NCI-H524 (cell line): ENCODE measurements around the gene MTERF4.
A peak's percentile ranks its signal among the peaks of the same experiment; 100 is the strongest.

ENCODE experiments used
- DNase-seq, 2 experiments: peaks; one replicate each; lab custom pipeline; 2025; lab: John Stamatoyannopoulos, UW

Gene MTERF4, protein sequence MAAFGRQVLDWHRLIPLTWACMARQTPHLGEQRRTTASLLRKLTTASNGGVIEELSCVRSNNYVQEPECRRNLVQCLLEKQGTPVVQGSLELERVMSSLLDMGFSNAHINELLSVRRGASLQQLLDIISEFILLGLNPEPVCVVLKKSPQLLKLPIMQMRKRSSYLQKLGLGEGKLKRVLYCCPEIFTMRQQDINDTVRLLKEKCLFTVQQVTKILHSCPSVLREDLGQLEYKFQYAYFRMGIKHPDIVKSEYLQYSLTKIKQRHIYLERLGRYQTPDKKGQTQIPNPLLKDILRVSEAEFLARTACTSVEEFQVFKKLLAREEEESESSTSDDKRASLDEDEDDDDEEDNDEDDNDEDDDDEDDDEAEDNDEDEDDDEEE

DNA sequence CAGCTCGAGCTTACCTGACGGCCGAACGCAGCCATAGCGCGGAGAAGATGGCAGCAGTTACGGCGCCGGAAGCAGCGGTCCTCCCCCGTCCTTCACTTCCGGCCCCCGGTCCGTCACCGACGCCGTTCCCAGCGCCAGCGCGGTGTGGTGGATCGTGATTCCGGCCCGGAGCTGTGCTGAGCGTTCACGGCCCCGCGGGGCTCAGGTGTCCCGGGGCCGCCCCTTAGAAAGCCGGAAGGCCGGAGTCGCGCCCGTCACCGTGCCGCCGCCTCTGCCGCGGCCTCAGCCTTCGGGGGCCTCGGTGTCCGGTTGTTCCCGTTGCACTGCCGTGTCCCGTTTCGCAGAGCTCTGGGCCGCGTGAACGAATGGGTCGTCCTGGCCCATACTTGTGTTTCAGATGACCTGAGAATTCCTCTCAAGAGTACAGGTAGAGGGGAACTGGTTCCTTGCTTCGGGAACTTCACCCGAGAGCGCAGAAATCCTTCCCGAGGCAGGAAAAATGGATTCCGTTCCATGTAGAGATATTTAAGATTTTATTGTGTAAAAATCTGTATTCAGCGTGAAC, at the start of gene MTERF4:
MTERF4 (minus strand) TSS at position 49 of the 565 bp plus-strand sequence; CDS start at position 35, 14 bp downstream.
- peak; percentile 84 for DNase-seq

DNA sequence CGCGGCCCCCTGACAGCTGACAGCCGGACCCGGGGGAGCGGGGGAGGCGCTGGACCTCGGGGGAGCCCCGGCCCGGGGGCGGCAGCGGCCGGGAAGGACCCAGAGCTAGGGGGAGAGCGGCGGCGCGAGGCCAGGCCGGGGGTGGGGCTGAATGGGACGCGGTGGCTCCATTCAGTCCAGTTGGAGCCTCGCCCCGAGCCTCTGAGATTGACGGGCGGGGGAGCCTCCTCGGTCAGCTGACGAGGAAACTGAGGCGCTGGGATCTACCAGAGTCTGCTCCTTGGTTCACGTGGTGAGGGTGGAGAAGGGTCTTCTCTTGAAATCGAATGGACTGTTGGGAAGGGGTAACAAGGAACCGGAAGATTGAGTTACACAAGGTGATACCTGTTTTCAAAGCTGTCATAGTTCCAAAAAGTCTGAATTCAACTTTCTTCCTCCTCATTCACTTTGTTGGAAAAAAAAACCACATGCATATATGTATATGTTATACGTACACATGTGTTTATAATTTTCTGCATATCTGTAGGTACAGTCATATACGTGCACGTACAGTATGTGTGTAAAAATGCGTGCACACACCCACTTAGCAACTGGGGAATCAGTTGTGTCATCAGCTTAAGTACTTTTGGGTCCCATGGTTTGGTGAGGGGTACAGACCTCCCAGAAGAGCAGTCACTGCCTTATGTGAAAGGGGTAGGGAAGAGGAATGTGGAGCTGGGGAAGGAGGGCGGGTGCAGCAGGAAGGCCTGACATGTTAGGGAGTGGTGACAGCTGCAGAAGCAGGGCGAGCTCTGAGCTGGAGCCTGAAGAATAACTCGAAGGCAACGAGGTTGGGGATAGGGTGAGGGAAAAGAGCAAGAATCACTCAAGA, 48.8 kb upstream of the MTERF4 start:
- no peak for DNase-seq

DNA sequence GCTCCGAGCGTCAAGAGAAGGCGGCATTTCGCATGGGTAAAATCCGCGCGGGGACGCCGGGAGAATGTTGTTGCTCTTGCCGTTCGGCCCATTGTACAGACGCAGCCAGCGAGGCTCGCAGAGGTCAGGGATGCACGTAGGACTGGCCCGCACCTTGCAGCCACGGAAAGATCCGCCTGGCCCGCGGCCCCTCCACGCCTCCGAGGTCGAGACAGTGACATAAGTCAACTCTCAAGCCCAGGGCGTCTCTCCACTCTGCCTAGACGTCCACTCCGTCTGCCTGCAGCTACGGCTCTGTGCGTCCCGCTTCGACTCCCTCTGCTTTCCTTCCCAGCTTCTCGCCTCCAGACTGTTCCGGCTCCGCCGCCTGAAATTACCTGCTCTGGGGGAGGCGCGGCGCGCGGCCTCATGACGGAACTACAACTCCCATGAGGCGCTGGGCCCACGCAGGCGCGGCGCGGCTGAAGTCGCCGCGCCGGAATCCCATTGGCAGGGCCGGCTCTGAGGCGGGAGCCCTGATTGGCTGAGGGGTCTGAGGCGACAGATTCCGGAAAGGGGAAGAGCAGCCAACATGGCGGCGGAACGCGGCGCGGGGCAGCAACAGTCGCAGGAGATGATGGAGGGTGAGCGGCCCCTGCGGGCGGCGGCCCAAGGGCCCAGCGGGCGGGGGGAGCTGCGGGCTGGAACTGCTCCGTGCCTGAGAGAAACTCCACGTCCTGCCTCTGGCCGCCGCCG, 48.0 kb upstream of the MTERF4 start, which contains the start of gene PPP1R7:
PPP1R7 (plus strand) TSS at position 543 of the 735 bp plus-strand sequence; CDS start at position 572, 29 bp downstream.
- peak; percentile 88 to 94 for DNase-seq

DNA sequence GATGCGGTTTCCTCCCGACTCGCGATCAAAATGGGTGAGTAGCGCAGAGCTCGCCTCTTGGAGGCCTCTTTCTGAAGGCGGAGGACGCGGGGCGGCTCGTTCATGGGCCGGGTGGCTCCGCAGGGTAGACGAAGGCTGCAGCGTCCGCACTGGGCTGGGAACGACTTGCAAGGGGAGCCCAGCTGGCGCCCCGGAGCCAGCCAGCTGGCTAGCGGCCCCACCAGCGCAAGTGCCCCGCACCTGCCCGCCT, 47.5 kb upstream of the MTERF4 start:
- DNase-seq, result no peak

DNA sequence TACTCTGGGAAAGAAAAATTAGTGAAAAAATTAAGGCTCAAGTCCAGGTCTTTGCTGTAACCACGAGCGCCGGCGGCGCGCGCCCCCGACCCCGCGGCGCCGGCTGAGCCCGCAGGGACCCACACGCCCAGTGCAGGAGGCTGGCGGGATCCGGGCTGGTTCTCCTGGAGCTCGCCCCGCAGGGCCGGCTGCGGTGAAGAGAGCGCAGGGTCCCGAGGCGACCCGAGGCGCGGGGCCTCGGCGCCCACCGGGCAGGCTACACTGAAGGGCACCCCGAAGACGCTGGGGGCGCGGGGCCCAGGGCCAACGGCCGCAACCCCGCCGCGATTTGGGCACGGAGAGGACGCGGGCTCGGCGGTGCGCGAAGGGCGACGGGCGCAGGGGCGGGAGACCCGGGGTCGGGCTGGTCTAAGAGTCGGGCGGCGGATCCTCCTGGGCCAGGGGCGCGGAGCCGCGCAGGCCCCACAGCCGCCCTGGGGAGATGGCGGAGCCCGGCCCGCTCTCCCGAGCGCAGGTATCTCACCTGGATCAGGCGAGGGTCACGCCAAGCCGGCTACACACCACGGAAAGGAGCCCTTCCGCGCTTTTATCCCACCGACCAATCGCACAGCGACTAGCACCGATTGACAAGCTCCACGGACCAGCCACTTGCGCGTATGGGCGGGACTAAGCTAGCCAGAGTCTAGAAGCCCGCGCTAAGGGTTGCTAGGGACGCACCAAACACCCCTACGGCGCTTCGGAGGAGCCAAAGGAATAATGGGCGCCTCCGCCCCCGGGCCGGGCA, 47.0 kb upstream of the MTERF4 start, which contains the start of gene PASK:
PASK (minus strand) TSS at position 582 of the 784 bp plus-strand sequence. CDS start 6,440 bp downstream, outside the sequence.
- peak; percentile 85 to 95 for DNase-seq

DNA sequence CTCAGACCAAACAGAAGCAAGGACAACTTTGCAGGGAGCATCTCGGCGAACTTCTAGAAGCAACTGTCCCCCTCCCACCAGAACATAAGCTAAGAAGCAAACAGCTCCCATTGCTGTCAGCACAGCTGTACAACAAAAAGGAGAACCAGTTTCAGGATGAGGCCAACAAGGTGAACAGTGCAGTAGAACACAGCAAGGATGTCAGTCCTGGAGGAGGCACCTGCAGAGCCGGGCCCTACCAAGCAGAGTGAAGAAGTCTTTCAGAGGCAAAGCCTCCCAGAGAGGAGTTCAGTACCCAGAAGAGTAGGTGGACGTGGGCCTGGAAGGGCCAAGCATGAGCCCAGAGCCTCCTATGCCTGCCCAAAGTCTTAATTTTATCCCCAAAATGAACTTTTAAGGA, 46.2 kb upstream of the MTERF4 start:
- DNase-seq, result no peak

DNA sequence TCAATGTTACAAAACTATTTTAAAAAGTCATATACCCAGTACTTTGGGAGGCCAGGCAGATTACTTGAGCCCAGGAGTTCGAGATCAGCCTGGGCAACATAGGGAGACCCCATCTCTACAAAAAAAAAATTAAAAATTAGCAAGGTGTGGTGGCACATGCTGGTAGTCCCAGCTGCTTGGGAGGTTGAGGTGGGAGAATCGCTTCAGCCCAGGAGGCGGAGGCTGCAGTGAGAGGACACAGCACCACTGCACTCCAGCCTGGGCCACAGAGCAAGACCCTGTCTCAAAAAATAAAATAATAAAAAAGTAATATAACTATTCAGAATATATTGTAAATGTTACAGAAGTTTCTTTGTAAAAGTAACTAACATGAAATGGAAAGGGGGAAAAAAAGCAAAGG, 45.2 kb upstream of the MTERF4 start:
- no peak for DNase-seq

DNA sequence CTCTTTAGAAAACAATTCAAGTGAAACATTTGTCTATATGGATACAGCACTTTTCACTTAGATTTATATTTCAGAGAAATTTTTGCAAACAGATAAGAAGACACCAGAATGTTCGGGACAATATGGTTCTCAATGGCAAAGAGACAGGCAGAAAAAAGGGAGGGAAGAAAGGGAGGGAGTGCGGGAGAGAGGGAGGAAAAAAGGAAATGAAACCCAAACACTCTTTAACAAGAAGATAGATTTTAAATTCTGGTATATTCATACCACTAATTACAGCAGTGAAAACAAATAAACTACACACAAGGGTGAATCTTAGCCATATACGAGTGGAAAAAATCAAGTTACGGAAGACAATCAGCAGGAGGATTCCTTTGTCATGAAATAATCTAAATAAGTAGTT, 44.2 kb upstream of the MTERF4 start:
- no peak for DNase-seq

DNA sequence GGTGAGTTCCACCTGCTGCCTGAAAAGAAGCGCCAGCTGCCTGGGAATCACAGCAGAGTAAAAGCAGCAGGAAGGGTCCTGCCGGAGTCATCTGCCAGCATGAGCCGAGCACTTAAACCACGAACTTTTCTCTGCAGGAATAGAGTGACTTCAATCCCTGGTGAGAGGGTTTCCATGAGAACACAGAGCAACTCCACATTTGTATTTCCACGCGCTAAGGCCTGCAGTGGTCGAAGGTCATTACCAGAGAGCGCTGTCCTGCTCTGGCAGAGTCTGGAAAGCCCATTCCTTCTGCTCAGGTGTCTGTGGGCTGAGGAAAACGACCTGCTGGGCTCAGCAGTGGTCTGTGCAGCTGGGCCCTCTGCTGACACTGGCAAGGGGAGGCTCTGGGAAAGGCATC, 40.5 kb upstream of the MTERF4 start:
- DNase-seq, result no peak

DNA sequence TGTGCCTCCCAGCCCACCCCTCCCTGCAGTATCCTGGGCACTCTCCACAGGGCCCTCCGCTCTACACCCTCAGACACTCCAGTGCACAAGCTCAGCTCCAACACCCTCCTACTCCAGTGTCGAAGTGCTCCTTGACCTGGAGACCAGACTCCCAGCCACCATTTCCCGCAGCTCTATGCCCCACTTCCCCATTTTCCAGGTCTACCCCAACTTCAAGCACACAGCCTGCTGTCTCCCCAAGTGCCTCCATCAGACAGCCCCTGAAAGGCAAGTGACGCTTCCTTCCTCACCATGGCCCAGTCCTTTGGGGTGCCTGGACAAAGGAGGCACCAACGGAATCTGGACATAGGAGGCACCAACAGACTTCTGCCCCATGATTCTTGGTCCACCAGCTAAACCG, 40.0 kb upstream of the MTERF4 start:
- DNase-seq, result no peak

DNA sequence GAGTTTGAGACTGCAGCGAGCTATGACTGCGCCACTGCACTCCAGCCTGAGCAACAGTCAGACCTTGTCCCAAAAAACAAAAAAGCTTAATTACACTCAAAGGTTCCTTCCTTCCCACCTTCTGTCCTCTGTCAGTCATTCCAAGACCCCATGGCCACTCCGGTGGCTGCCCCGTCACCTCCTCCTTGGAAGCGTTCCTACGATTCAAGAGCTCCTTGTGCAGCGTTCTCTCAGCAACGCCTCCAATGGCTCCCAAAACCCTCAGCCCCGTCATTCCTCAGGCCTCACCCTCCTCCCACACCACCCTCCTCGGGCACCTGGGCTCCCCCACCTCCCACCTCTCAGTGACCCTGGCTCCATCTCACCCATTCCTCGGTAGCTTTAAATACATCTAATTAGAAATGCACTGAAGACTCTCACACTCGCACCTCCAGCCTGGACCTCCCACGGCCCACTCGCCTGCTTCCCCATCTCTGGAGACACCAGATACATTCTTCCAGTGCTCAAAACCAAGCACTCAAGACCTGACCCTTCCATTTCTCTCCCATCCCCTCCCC, 39.2 kb upstream of the MTERF4 start:
- no peak for DNase-seq

DNA sequence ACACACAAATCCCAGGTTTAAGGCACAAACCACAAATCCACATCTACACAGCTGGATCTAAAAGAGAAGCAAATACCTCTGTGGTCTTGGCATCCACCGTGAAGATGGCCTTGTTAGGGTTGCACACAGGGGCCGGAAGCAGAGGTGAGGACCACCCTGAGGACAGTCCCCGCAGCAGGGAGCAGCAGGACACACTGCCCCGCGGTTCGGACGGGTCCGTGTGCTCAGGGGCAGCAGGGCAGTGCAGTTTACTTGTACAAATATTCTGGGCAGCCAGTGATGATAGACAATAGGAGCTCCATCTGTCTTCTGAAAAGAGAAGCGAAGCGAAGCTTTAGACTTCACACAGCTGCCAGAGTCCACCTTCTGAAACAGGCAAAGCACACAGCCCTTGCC, 38.4 kb upstream of the MTERF4 start:
- DNase-seq, result no peak

DNA sequence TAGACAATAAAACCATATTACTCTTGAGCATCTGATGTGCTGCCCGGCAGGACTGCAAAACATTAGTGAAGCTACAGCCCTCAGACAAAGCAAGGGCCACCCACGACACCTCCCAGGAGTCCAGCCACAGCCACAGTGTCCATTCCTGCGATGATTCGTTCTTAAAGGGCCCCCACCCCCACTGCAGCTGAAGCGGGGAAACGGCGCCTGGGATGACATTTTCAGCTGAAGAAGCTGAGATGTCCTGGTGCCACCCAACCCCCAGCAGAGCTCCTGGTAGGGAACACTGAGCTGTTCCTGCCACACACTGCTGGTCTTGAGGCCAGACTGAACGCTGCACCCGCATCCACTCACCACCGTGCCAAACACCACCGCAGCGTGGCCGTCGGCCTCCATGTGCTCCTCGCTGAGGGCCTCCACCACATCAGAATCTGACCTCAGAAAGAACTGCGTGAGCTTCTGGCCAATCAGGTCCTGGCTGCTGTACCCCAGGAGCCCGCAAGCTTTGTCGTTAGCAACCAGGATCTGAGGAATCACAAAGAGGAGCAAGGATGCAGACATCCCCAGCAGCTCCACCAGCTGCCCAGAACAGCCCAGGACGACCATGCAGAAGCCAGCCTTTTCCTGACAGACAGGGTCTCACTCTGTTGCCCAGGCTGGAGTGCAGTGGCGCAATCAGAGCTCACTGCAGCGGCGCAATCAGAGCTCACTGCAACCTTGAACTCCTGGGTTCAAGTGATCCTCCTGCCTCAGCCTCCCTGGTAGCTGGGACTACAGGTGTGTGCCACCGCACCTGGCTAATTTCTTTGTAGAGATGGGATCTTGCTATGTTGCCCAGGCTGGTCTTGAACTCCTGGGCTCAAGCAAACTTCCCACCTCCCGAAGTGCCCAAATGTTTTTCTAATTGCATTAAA, 37.7 kb upstream of the MTERF4 start:
- DNase-seq, result no peak

DNA sequence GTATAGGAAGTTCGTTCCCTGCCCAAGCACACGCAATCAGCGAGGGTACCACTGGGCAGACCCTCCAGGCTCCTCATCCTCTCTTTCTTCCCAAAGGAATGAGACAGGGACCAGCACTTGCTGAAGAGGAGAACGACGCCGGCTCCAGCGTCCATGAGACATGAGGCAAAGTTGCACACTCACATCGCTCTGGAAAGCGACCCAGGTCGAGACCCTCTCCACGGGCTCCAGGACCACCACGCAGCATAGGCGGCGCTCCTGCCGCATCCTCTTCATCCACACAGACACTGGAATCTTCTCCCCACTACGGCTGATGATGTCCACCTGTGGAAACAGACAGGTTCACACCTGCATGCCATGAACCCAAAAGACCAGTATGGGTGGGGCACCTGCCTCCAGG, 36.4 kb upstream of the MTERF4 start:
- DNase-seq, result no peak

DNA sequence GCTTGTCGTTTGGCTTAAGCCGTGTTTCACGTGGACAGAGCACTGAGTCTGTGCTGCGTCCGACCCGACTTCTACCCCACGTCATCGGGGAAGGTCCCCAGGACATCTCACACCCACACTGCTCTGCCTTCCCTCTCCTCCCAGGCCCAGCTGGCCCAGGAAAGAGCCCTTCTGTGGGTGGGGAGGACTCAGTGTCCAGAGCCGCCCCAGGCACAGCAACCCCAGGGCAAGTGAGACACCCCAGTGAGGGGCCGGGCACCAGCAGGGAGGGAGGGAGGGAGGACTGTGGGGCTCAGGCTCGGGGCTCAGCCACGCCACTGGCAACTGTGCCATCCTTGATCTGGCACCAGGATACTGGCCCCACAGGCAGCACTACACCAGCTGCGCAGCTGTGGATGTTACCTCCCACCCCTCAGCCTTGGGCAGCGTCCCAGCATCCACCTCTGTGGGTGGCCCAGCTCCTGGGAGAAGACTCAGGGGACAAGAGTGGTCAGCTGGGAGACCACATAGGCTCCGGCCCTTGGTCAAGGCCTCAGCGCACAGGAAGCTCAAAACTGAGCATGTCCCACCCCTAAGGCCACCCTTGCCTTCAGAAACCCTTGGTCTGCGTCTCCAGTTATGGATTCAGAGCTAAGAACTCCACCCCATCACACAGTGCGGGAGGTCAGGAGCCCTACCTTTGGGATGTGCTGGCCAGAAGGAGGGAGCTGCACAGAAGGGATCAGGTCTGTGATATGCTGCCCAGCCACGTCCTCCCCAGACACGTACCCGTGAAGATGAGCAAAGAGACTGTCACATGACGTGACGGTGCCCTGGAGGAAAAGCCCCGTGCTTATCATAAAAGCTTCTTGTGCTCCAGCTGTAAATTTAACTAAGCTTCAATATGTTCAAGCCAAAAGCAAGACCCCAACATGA, 35.4 kb upstream of the MTERF4 start:
- DNase-seq, result no peak

DNA sequence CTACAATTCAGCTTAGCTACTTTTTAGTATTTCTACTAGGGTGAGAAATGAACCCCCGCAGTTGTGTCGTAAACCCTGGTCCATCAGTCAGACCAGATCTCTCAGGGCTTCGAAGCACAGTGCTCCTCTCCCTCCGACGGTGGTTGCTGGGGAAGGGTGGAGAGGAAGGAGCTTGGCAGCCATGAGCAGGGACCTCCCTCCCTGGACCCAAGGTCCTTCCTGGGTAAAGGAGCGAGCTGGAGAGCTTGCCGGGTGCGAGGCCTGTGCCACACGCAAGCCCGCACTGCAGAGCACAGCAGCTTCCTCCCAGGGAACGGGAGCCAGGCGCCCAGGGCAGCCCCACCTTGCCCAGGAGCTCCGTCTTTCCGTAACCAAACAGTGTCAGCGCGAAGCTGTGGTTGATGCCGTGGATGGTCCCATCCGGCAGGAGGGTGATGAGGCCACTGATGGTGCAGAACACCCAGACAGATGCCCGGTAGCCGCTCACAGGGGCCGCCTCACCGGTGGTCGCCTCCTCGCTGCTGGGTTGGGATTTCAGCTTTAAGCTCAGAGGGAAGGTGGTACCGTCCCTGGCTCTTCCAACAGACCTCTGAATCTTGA, 34.7 kb upstream of the MTERF4 start:
- no peak for DNase-seq

DNA sequence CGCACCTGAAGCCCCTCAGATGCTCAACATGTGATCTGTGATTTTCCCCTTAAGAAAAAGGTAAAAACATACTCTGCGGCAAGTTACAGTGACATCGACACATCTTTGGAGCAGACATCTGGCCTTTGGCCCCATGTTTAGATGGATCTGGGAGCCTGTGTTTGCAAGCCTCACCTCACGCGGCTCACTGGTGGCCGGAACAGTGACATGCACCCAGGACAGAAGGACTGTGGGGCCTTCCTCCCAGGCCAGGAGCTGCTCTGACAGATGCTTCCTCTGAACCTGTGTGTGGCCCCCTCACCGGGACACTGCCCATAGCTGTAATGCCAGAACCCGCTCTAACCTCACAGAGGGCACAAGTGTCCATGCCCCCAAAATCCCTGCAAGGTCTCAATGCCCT, 34.1 kb upstream of the MTERF4 start:
- no peak for DNase-seq

DNA sequence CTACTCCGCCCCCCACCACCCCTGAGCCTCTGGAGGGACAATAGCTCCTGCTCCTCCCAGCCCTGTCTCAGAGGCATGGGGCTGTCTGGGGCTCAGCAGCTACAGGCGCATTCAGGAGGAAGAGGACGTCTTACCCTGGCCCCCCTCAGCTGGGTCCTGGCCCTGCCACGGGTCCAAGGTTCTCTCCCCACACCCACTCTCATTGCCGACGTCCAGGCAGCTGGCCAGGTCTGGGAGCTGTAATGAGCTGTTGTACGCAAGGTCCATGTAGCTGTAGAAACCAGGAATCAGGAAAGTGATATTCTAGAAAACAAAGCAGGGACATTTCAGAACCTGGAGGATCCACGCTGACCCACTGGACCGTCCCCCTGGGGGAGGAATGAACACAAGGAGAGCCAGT, 33.6 kb upstream of the MTERF4 start:
- no peak for DNase-seq
